Coronary artery (tissue), 2 donors: ENCODE data around the gene TMEM158.

Experiments used
- DNase-seq: peaks from one replicate; pipeline ENCODE4 v3.0.0-alpha.2; 2017; ENCODE audit warnings: low spot score
- H3K27ac ChIP-seq, 2 donors: fragments of 200-600 bp; sonication (generic); one replicate each; pipeline ENCODE4 v1.5.1; 2016 to 2019
- H3K4me3 ChIP-seq: fragments of 200-600 bp; sonication (generic); 2 replicates; pipeline ENCODE4 v1.5.1; 2016; ENCODE audit warnings: mild to moderate bottlenecking, moderate library complexity
- TF ChIP-seq, protein P1 (sequence below): fragments of 200-600 bp; sonication (generic); IDR thresholded peaks from one replicate; pipeline ENCODE4 v1.5.1; 2019; ENCODE audit warnings: antibody characterized with exemption

The TMEM158 gene

DNA sequence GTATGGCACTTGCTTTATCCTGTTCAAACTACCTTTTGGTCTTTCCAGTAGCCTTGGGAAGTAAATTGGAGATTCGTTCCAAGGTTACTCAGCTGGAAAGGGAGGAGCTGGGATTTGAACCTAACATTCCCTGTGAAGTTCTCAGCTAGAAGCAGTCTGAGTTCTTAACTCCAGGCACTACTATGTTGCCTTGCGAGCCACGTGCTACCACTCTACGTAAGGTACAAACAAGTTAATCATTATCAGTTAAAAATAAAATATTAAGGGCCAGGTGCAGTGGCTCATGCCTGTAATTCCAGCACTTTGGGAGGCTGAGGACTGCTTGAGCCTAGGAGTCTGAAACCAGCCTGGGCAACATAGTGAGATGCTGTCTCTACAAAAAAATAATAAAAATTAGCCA lies 49.2 kb downstream of the TMEM158 start:
- TF ChIP-seq, protein P1, sequence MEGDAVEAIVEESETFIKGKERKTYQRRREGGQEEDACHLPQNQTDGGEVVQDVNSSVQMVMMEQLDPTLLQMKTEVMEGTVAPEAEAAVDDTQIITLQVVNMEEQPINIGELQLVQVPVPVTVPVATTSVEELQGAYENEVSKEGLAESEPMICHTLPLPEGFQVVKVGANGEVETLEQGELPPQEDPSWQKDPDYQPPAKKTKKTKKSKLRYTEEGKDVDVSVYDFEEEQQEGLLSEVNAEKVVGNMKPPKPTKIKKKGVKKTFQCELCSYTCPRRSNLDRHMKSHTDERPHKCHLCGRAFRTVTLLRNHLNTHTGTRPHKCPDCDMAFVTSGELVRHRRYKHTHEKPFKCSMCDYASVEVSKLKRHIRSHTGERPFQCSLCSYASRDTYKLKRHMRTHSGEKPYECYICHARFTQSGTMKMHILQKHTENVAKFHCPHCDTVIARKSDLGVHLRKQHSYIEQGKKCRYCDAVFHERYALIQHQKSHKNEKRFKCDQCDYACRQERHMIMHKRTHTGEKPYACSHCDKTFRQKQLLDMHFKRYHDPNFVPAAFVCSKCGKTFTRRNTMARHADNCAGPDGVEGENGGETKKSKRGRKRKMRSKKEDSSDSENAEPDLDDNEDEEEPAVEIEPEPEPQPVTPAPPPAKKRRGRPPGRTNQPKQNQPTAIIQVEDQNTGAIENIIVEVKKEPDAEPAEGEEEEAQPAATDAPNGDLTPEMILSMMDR = no peak
- no peak overlapping the region for H3K4me3 ChIP-seq
- no peak overlapping the region for H3K27ac ChIP-seq
- DNase-seq = no peak
